HepG2 (cell line): ENCODE data around the gene VGLL4. TPM values are rescaled to one million over a fixed set of nuclear protein-coding genes. Genes with fewer than 3 reads are reported as not detected.
A peak's percentile ranks its signal among the peaks of the same experiment; 100 is the strongest.

Experiments used
- CEBPG ChIP-seq: IDR thresholded peaks from 2 replicates; pipeline ENCODE4 v1.6.1; 2016
- KMT2A ChIP-seq: sonication (generic); formaldehyde crosslinking; IDR thresholded peaks from 2 replicates; pipeline ENCODE4 v1.4.0; 2020; ENCODE audit warnings: missing genetic modification reagents
- MAFG ChIP-seq: sonication (generic); formaldehyde crosslinking; IDR thresholded peaks from 2 replicates; pipeline ENCODE4 v1.5.1; 2020; ENCODE audit warnings: mild to moderate bottlenecking, missing genetic modification reagents
- NCOR1 ChIP-seq: fragments of 200-600 bp; sonication (generic); IDR thresholded peaks from 2 replicates; pipeline ENCODE4 v1.7.0; 2017; ENCODE audit warnings: antibody characterized with exemption, low read length, borderline replicate concordance
- ONECUT2 ChIP-seq: sonication (generic); formaldehyde crosslinking; IDR thresholded peaks from 2 replicates; pipeline ENCODE4 v1.4.0; 2020; ENCODE audit warnings: missing genetic modification reagents
- RARA ChIP-seq: IDR thresholded peaks from 2 replicates; pipeline ENCODE4 v1.6.1; 2016; ENCODE audit warnings: missing genetic modification reagents, missing compliant biosample characterization
- TEAD2 ChIP-seq: sonication (generic); formaldehyde crosslinking; IDR thresholded peaks from 2 replicates; pipeline ENCODE4 v1.9.0; 2021; ENCODE audit warnings: missing genetic modification reagents
- TEAD3 ChIP-seq: optimal IDR thresholded peaks from 2 replicates; pipeline ENCODE3; 2016; ENCODE audit warnings: borderline replicate concordance
- XRCC5 ChIP-seq: fragments of 200-400 bp; formaldehyde crosslinking; optimal IDR thresholded peaks from 2 replicates; pipeline ENCODE3; 2017; ENCODE audit warnings: mild to moderate bottlenecking, low read length
- ZFP91 ChIP-seq: sonication (generic); formaldehyde crosslinking; IDR thresholded peaks from 2 replicates; pipeline ENCODE4 v1.9.0; 2022; ENCODE audit warnings: missing genetic modification reagents, mild to moderate bottlenecking, borderline replicate concordance
- ZMYM3 ChIP-seq: sonication (generic); formaldehyde crosslinking; IDR thresholded peaks from 2 replicates; pipeline ENCODE4 v1.5.1; 2020; ENCODE audit warnings: mild to moderate bottlenecking, missing genetic modification reagents
- ZNF143 ChIP-seq: sonication (generic); formaldehyde crosslinking; IDR thresholded peaks from 2 replicates; pipeline ENCODE4 v1.4.0; 2020; ENCODE audit warnings: missing genetic modification reagents
- ZNF225 ChIP-seq: sonication (generic); formaldehyde crosslinking; IDR thresholded peaks from 2 replicates; pipeline ENCODE4 v1.4.0; 2020; ENCODE audit warnings: mild to moderate bottlenecking, missing genetic modification reagents
- ZNF24 ChIP-seq: fragments of 450-650 bp; IDR thresholded peaks from 2 replicates; pipeline ENCODE4 v1.6.1; 2017; ENCODE audit warnings: antibody characterized with exemption, mild to moderate bottlenecking
- ZNF292 ChIP-seq: sonication (generic); formaldehyde crosslinking; IDR thresholded peaks from 2 replicates; pipeline ENCODE4 v1.8.1; 2022; ENCODE audit warnings: mild to moderate bottlenecking, low read depth, missing genetic modification reagents, borderline replicate concordance
- ZNF468 ChIP-seq: sonication (generic); formaldehyde crosslinking; IDR thresholded peaks from 2 replicates; pipeline ENCODE4 v1.8.0; 2022; ENCODE audit warnings: mild to moderate bottlenecking, moderate library complexity, missing genetic modification reagents
- ZNF572 ChIP-seq: sonication (generic); formaldehyde crosslinking; IDR thresholded peaks from 2 replicates; pipeline ENCODE4 v1.5.1; 2020; ENCODE audit warnings: mild to moderate bottlenecking, missing genetic modification reagents
- ZNF580 ChIP-seq: IDR thresholded peaks from 2 replicates; pipeline ENCODE4 v1.6.1; 2016; ENCODE audit warnings: low read depth, borderline replicate concordance
- ZNF768 ChIP-seq: sonication (generic); formaldehyde crosslinking; IDR thresholded peaks from 2 replicates; pipeline ENCODE4 v1.4.0; 2020; ENCODE audit warnings: missing genetic modification reagents
- polyA plus RNA-seq, 8 experiments: library from polyadenylated mRNA; depleted of rRNA in 3 of 8; stranded (reverse) in 7 of 8; unstranded in 1 of 8; fragments of >200 nt; fragmentation: Illumina TruSeq in 4 of 8; extraction: Trizol in 4 of 8; gene quantifications; 2 replicates each; pipeline versions ENCODE4 v1.2.1 to v1.2.3, GENCODE V29; 2011 to 2016; ENCODE audit warnings: low read depth in 4 of 8, missing spikeins in 1 of 8, mixed read lengths in 1 of 8; ENCODE audit not compliant: insufficient read depth in 1 of 8
- total RNA-seq, 5 experiments: library from RNA; depleted of rRNA; stranded (reverse); fragments of >200 nt; fragmentation: Illumina TruSeq; extraction: Trizol; gene quantifications; 2 replicates each; pipeline ENCODE4 v1.2.3, GENCODE V29; 2016; ENCODE audit warnings: low read depth in 1 of 5
- TF ChIP-seq, protein P1 (sequence below): sonication (generic); formaldehyde crosslinking; IDR thresholded peaks from 2 replicates; pipeline ENCODE4 v1.8.1; 2022; ENCODE audit warnings: low read depth, mild to moderate bottlenecking, missing genetic modification reagents
- TF ChIP-seq, protein P2 (sequence below): sonication (generic); formaldehyde crosslinking; IDR thresholded peaks from 2 replicates; pipeline ENCODE4 v1.5.1; 2020; ENCODE audit warnings: mild to moderate bottlenecking, missing genetic modification reagents, moderate library complexity
- TF ChIP-seq, protein P3 (sequence below): sonication (generic); formaldehyde crosslinking; IDR thresholded peaks from 2 replicates; pipeline ENCODE4 v1.5.0; 2020; ENCODE audit warnings: mild to moderate bottlenecking, low read depth, missing genetic modification reagents, borderline replicate concordance

VGLL4 gene
- total and polyA plus RNA-seq, 2 of the 13 experiments (the other 11 are each of a cell fraction or from before 2014, with no cell fraction given) = 23.2 to 39.0 TPM

DNA sequence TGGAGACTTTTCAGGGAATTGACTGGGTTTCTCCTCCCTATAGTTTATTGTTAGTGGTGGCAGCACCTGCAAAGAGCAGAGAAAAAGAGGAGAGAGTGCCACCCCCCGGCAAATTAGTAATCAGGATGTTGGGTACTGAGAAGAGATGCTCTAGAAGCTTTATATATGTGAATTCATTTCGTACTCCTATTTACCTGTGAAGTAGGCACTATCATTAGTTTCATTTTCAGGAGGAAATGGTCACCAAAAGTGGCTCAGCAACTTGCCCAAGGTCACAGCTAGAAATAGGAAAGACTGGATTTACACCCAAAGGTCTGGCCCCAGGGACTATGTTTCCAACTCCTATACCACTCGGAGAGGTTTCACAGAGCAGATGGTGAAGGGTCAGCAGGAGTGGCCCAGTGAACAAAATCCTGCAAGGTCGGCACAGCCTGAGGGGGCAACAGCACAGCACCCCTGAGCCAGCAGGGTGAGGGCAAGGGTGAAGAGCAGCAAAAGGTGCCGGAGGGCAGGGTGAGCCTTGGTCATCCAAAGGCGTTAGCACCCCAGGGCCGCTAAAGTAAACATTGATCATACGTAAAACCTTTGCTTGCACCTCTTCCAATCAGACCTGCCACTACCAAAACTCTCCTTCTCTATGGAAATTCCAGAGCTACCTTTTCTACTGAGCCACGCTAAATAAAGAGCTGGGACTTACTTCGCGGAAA, 23.6 kb downstream of the VGLL4 start (continued):
- TF ChIP-seq, protein P1, sequence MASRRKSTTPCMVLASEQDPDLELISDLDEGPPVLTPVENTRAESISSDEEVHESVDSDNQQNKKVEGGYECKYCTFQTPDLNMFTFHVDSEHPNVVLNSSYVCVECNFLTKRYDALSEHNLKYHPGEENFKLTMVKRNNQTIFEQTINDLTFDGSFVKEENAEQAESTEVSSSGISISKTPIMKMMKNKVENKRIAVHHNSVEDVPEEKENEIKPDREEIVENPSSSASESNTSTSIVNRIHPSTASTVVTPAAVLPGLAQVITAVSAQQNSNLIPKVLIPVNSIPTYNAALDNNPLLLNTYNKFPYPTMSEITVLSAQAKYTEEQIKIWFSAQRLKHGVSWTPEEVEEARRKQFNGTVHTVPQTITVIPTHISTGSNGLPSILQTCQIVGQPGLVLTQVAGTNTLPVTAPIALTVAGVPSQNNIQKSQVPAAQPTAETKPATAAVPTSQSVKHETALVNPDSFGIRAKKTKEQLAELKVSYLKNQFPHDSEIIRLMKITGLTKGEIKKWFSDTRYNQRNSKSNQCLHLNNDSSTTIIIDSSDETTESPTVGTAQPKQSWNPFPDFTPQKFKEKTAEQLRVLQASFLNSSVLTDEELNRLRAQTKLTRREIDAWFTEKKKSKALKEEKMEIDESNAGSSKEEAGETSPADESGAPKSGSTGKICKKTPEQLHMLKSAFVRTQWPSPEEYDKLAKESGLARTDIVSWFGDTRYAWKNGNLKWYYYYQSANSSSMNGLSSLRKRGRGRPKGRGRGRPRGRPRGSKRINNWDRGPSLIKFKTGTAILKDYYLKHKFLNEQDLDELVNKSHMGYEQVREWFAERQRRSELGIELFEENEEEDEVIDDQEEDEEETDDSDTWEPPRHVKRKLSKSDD (CRISPR knock-in tag) = no peak
- TF ChIP-seq MAFG (CRISPR knock-in tag) (no peak), ZNF768 (CRISPR knock-in tag) (peak; percentile 49; the same call in 1 of the 2 replicates), XRCC5 (no peak), ZFP91 (peak; percentile 19; the same call in 1 of the 2 replicates), NCOR1 (no peak), ZNF572 (CRISPR knock-in tag) (no peak), ZNF225 (no peak), ZNF468 (CRISPR knock-in tag) (no peak), ZNF24 (no peak), ZNF143 (CRISPR knock-in tag) (no peak), ONECUT2 (CRISPR knock-in tag) (no peak), ZMYM3 (CRISPR knock-in tag) (no peak), ZNF580 (CRISPR knock-in tag) (0 out of 2 replicates have a peak, but pooled peaks have one; percentile 2), RARA (CRISPR knock-in tag) (peak; percentile 46; the same call in 1 of the 2 replicates), ZNF292 (CRISPR knock-in tag) (0 out of 2 replicates have a peak, but pooled peaks have one; percentile 28), TEAD3 (peak; percentile 36), KMT2A (CRISPR knock-in tag) (peak; percentile 36; the same call in 1 of the 2 replicates), CEBPG (no peak), TEAD2 (CRISPR knock-in tag) (no peak)
- TF ChIP-seq, protein P2, sequence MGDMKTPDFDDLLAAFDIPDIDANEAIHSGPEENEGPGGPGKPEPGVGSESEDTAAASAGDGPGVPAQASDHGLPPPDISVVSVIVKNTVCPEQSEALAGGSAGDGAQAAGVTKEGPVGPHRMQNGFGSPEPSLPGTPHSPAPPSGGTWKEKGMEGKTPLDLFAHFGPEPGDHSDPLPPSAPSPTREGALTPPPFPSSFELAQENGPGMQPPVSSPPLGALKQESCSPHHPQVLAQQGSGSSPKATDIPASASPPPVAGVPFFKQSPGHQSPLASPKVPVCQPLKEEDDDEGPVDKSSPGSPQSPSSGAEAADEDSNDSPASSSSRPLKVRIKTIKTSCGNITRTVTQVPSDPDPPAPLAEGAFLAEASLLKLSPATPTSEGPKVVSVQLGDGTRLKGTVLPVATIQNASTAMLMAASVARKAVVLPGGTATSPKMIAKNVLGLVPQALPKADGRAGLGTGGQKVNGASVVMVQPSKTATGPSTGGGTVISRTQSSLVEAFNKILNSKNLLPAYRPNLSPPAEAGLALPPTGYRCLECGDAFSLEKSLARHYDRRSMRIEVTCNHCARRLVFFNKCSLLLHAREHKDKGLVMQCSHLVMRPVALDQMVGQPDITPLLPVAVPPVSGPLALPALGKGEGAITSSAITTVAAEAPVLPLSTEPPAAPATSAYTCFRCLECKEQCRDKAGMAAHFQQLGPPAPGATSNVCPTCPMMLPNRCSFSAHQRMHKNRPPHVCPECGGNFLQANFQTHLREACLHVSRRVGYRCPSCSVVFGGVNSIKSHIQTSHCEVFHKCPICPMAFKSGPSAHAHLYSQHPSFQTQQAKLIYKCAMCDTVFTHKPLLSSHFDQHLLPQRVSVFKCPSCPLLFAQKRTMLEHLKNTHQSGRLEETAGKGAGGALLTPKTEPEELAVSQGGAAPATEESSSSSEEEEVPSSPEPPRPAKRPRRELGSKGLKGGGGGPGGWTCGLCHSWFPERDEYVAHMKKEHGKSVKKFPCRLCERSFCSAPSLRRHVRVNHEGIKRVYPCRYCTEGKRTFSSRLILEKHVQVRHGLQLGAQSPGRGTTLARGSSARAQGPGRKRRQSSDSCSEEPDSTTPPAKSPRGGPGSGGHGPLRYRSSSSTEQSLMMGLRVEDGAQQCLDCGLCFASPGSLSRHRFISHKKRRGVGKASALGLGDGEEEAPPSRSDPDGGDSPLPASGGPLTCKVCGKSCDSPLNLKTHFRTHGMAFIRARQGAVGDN (CRISPR knock-in tag) = peak; percentile 69
- TF ChIP-seq, protein P3, sequence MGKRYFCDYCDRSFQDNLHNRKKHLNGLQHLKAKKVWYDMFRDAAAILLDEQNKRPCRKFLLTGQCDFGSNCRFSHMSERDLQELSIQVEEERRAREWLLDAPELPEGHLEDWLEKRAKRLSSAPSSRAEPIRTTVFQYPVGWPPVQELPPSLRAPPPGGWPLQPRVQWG = no peak
